IMR-90 (cell line): Measurements from ENCODE around the gene LAMA5. TPM values are rescaled to one million over a fixed set of nuclear protein-coding genes. Genes with fewer than 3 reads are reported as not detected.

ENCODE experiments used
- ATAC-seq: fragments of 200-7000 bp; cut with Tn5 transposase; 2 replicates; pipeline ENCODE4 v1.9.1; 2020; ENCODE audit warnings: low read depth, mild to moderate bottlenecking, moderate library complexity
- BruUV-seq: library from RNA; stranded (reverse); fragments of 400-500 nt; replicated peaks from 2 replicates; lab custom pipeline; 2021; lab: Mats Ljungman, UMichigan
- CTCF ChIA-PET: fragments of 300-600 bp; formaldehyde crosslinking; extraction: SDS; loops from one replicate; lab custom pipeline; 2021; ENCODE audit warnings: antibody characterized with exemption; lab: Yijun Ruan, JAX
- POLR2A ChIA-PET: fragments of 300-600 bp; sonication (Branson Sonifier 250); formaldehyde crosslinking; loops from one replicate; lab custom pipeline; 2022; ENCODE audit warnings: antibody characterized with exemption; ENCODE audit not compliant: unreplicated experiment; lab: Charles Lee
- DNase-seq: peaks from one replicate; pipeline ENCODE4 v3.0.0; 2013
- H2AFZ ChIP-seq: replicated peaks from 2 replicates; pipeline ENCODE3; 2013; ENCODE audit warnings: low read length, mild to moderate bottlenecking; ENCODE audit not compliant: poor library complexity
- H2AK5ac ChIP-seq: 2 replicates; pipeline ENCODE4 v1.6.1; 2013; ENCODE audit warnings: low read depth, low read length, inconsistent platforms
- H2AK9ac ChIP-seq: replicated peaks from 2 replicates; pipeline ENCODE3; 2013; ENCODE audit warnings: mild to moderate bottlenecking, low read depth, low read length, moderate library complexity; ENCODE audit not compliant: poor library complexity
- H2BK120ac ChIP-seq: 2 replicates; pipeline ENCODE4 v1.6.1; 2013; ENCODE audit warnings: low read depth, low read length, inconsistent platforms
- H2BK15ac ChIP-seq: 3 replicates; pipeline ENCODE4 v1.6.1; 2013; ENCODE audit warnings: low read depth, low read length, inconsistent platforms
- H2BK20ac ChIP-seq: 2 replicates; pipeline ENCODE4 v1.6.1; 2013; ENCODE audit warnings: low read depth, mild to moderate bottlenecking, inconsistent platforms, low read length, moderate library complexity
- H2BK5ac ChIP-seq: 2 replicates; pipeline ENCODE4 v1.6.1; 2013; ENCODE audit warnings: mild to moderate bottlenecking, low read depth, low read length, inconsistent platforms; ENCODE audit not compliant: poor library complexity, severe bottlenecking
- H3K14ac ChIP-seq: replicated peaks from 2 replicates; pipeline ENCODE4 v1.6.1; 2013; ENCODE audit warnings: low read depth, low read length, inconsistent platforms
- H3K18ac ChIP-seq: 2 replicates; pipeline ENCODE4 v1.6.1; 2013; ENCODE audit warnings: low read depth, low read length, control low read depth
- H3K23ac ChIP-seq: 2 replicates; pipeline ENCODE4 v1.6.1; 2013; ENCODE audit warnings: low read depth, low read length, inconsistent platforms
- H3K27ac ChIP-seq: 2 replicates; pipeline ENCODE4 v1.5.1; 2013; ENCODE audit warnings: mild to moderate bottlenecking, control low read depth, low read length; ENCODE audit not compliant: insufficient read depth
- H3K27me3 ChIP-seq: 2 replicates; pipeline ENCODE4 v1.6.1; 2013; ENCODE audit warnings: low read length; ENCODE audit not compliant: control insufficient read depth, insufficient read depth
- H3K36me3 ChIP-seq: 2 replicates; pipeline ENCODE4 v1.6.1; 2013; ENCODE audit warnings: low read length, mixed read lengths; ENCODE audit not compliant: control insufficient read depth, insufficient read depth
- H3K4ac ChIP-seq: 2 replicates; pipeline ENCODE4 v1.6.1; 2013; ENCODE audit warnings: low read depth, low read length, inconsistent platforms
- H3K4me1 ChIP-seq: 2 replicates; pipeline ENCODE4 v1.6.1; 2013; ENCODE audit warnings: low read length, mixed read lengths; ENCODE audit not compliant: control insufficient read depth, insufficient read depth
- H3K4me2 ChIP-seq: 2 replicates; pipeline ENCODE4 v1.6.1; 2013; ENCODE audit warnings: low read depth, mild to moderate bottlenecking, control low read depth, low read length, moderate library complexity
- H3K4me3 ChIP-seq: 2 replicates; pipeline ENCODE4 v1.5.1; 2013; ENCODE audit warnings: low read depth, mild to moderate bottlenecking, control low read depth, low read length, moderate library complexity; ENCODE audit not compliant: insufficient read depth
- H3K56ac ChIP-seq: 2 replicates; pipeline ENCODE4 v1.6.1; 2013; ENCODE audit warnings: low read length, inconsistent platforms; ENCODE audit not compliant: insufficient read depth; ENCODE audit errors: extremely low read depth
- H3K79me1 ChIP-seq, 2 experiments: 2 replicates each; pipeline ENCODE4 v1.6.1; 2013; ENCODE audit warnings: low read length in 2 of 2, inconsistent platforms in 1 of 2, low read depth in 1 of 2
- H3K9ac ChIP-seq: 2 replicates; pipeline ENCODE4 v1.6.1; 2013; ENCODE audit warnings: low read depth, low read length, control low read depth
- H3K9me1 ChIP-seq: 2 replicates; pipeline ENCODE4 v1.6.1; 2013; ENCODE audit warnings: low read length, inconsistent platforms; ENCODE audit not compliant: insufficient read depth
- H3K9me3 ChIP-seq: 2 replicates; pipeline ENCODE4 v1.6.1; 2013; ENCODE audit warnings: low read length; ENCODE audit not compliant: control insufficient read depth, insufficient read depth
- H4K20me1 ChIP-seq: 2 replicates; pipeline ENCODE4 v1.6.1; 2013; ENCODE audit warnings: low read length, inconsistent platforms; ENCODE audit not compliant: insufficient read depth
- H4K5ac ChIP-seq: 2 replicates; pipeline ENCODE4 v1.6.1; 2013; ENCODE audit warnings: mild to moderate bottlenecking, low read depth, low read length, control low read depth
- H4K8ac ChIP-seq, 2 experiments: 2 replicates each; pipeline ENCODE4 v1.6.1; 2013; ENCODE audit warnings: low read depth in 2 of 2, low read length in 2 of 2, control low read depth in 1 of 2, inconsistent platforms in 1 of 2
- H4K91ac ChIP-seq: 2 replicates; pipeline ENCODE4 v1.6.1; 2013; ENCODE audit warnings: low read depth, low read length, inconsistent platforms; ENCODE audit not compliant: insufficient read depth
- BHLHE40 ChIP-seq: fragments of 150-350 bp; IDR thresholded peaks from 2 replicates; pipeline ENCODE4 v1.6.1; 2016; ENCODE audit warnings: mild to moderate bottlenecking, low read depth, low read length
- CEBPB ChIP-seq: IDR thresholded peaks from 2 replicates; pipeline ENCODE4 v1.6.1; 2012; ENCODE audit warnings: low read depth, low read length, improper control_type of control experiment
- CHD1 ChIP-seq: IDR thresholded peaks from 2 replicates; pipeline ENCODE4 v1.6.1; 2012; ENCODE audit warnings: low read depth, low read length, improper control_type of control experiment
- MAZ ChIP-seq: IDR thresholded peaks from 2 replicates; pipeline ENCODE4 v1.6.1; 2012; ENCODE audit warnings: low read depth, mild to moderate bottlenecking, low read length, improper control_type of control experiment, moderate library complexity, borderline replicate concordance
- MXI1 ChIP-seq: IDR thresholded peaks from 2 replicates; pipeline ENCODE4 v1.6.1; 2012; ENCODE audit warnings: low read depth, mild to moderate bottlenecking, low read length, moderate library complexity, borderline replicate concordance
- NFE2L2 ChIP-seq: fragments of 150-350 bp; IDR thresholded peaks from 2 replicates; pipeline ENCODE4 v1.6.1; 2016; ENCODE audit warnings: low read depth, mild to moderate bottlenecking, low read length
- RCOR1 ChIP-seq: IDR thresholded peaks from 2 replicates; pipeline ENCODE4 v1.6.1; 2012; ENCODE audit warnings: mild to moderate bottlenecking, low read length, improper control_type of control experiment; ENCODE audit not compliant: insufficient replicate concordance
- RFX5 ChIP-seq: IDR thresholded peaks from 2 replicates; pipeline ENCODE4 v1.8.0; 2012; ENCODE audit warnings: low read depth, mild to moderate bottlenecking, low read length, moderate library complexity
- SMC3 ChIP-seq: fragments of 150-350 bp; IDR thresholded peaks from 2 replicates; pipeline ENCODE4 v1.6.1; 2016; ENCODE audit warnings: low read depth, mild to moderate bottlenecking, antibody characterized with exemption, low read length, moderate library complexity
- WGBS, 2 experiments: methylation state at CpG; one replicate each; pipeline versions ENCODE4 v1.1.5 to v1.1.7; 2013; ENCODE audit warnings: missing lambda C conversion rate in 2 of 2; ENCODE audit not compliant: insufficient read length in 1 of 2; ENCODE audit errors: extremely low coverage in 2 of 2; 5-methylcytosine and 5-hydroxymethylcytosine counted together
- dilution Hi-C: fragments of 300-500 bp; cut with HindIII; formaldehyde crosslinking; loops from one replicate; pipeline ENCODE4 v1.14.3; 2018; ENCODE audit warnings: low sequenced_read_pairs; ENCODE audit not compliant: unreplicated experiment
- in situ Hi-C: fragments of 300-500 bp; cut with MboI; formaldehyde crosslinking; loops from 3 replicates; pipeline ENCODE4 v1.14.3; 2019; ENCODE audit warnings: low sequenced_read_pairs, inconsistent platforms, mixed read lengths
- intact Hi-C: fragments of 100-400 bp; cut with micrococcal nuclease; formaldehyde crosslinking; loops from 2 replicates; pipeline ENCODE4 v1.10.0; 2022
- polyA plus RNA-seq, 3 experiments: library from polyadenylated mRNA; depleted of rRNA; stranded (reverse); fragments of >200 nt; gene quantifications; 2 replicates each; pipeline ENCODE4 v1.2.3, GENCODE V29; 2012; ENCODE audit warnings: low replicate concordance in 1 of 3
- total RNA-seq: library from RNA; depleted of rRNA; stranded (reverse); fragments of >200 nt; gene quantifications from 2 replicates; pipeline ENCODE4 v1.2.3, GENCODE V29; 2012
- TF ChIP-seq, protein P1 (sequence below): fragments of 150-350 bp; IDR thresholded peaks from 2 replicates; pipeline ENCODE4 v1.6.1; 2017; ENCODE audit warnings: mild to moderate bottlenecking, antibody characterized with exemption, low read length, low read depth
- TF ChIP-seq, protein P2 (sequence below): conservative IDR thresholded peaks from 2 replicates; pipeline ENCODE4 v1.5.1; 2012; ENCODE audit warnings: mild to moderate bottlenecking, low read depth, low read length, improper control_type of control experiment
- TF ChIP-seq, protein P3 (sequence below): fragments of 150-350 bp; IDR thresholded peaks from 2 replicates; pipeline ENCODE4 v1.6.1; 2016; ENCODE audit warnings: low read depth, mild to moderate bottlenecking, low read length, moderate library complexity, borderline replicate concordance

LAMA5 gene
- total and polyA plus RNA-seq, 2 of the 4 experiments (the other 2 are of a cell fraction), result 0.90 to 7.3 TPM

DNA sequence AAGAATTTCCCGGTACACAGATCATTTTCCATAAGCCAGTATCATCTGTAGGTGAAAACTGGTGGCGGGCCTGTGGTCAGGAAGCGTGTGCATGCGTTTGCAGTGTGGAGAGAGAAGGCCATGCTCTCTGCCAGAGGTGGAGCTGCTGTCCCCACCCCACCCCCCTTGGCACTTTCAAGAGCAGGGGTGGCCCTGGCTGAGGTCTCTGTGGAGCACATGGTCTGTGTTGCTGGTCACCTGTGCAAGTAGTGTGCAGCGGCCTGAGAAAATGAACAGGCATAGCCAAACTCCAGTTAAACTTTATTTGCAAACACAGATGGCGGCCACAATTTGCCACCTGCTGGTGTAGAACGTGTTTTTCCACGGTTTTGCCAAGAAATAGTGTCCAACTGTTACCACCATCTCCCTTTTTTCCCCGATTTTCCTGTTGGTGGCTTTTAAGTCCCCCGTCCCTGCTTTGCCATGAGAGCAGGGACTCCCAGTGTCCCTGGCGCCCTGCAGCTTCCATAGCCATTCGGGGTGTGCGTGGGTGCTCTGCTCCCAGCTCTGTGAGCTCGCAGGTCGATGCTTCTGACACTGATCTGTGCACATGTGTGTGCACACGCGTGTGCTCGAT, 61.9 kb downstream of the LAMA5 start:
- Histone ChIP-seq H4K20me1 (peaks cover 41% of the 10 kb centered on the region), H3K18ac (no peak overlapping the region), H4K8ac (no peak overlapping the region), H3K23ac (peak overlapping the region; percentile 64; the same call in 1 of the 2 replicates), H4K5ac (no peak overlapping the region), H2AFZ (no peak overlapping the region), H3K36me3 (peaks cover 58% of the 10 kb centered on the region), H3K4me2 (no peak overlapping the region), H3K9me3 (no peaks in the 10 kb centered on the region), H3K9me1 (0 out of 2 replicates have a peak, but pooled peaks cover 6% of the 10 kb centered on the region), H4K91ac (no peak overlapping the region), H3K4me1 (peaks cover 12% of the 10 kb centered on the region), H2AK9ac (no peak overlapping the region), H3K27me3 (no peaks in the 10 kb centered on the region), H2BK15ac (no peak overlapping the region), H3K56ac (no peak overlapping the region), H2BK5ac (no peak overlapping the region), H2BK20ac (no peak overlapping the region), H3K79me1 (peaks cover 0 to 34% of the 10 kb centered on the region in 2 experiments; a peak in 1 of 4 replicates), H2AK5ac (no peak overlapping the region), H3K4me3 (no peak overlapping the region), H3K4ac (no peak overlapping the region), H2BK120ac (no peak overlapping the region), H3K14ac (no peak overlapping the region), H3K9ac (no peak overlapping the region), H3K27ac (no peak overlapping the region)
- BruUV-seq, result TSS peak; percentile 36
- ATAC-seq, result no peak
- POLR2A ChIA-PET, result no interaction called here
- CTCF ChIA-PET, result interaction anchor here (1.0 to 1.2 kb wide), 3 partner anchors 64 to 77 kb away, joined by 3 to 4 read pairs (median 3); no protein-coding TSS in a partner anchor
- TF ChIP-seq CEBPB (no peak), CHD1 (no peak), SMC3 (no peak), MXI1 (no peak), NFE2L2 (no peak), MAZ (no peak), BHLHE40 (no peak), RFX5 (no peak), RCOR1 (no peak)
- TF ChIP-seq, protein P1, sequence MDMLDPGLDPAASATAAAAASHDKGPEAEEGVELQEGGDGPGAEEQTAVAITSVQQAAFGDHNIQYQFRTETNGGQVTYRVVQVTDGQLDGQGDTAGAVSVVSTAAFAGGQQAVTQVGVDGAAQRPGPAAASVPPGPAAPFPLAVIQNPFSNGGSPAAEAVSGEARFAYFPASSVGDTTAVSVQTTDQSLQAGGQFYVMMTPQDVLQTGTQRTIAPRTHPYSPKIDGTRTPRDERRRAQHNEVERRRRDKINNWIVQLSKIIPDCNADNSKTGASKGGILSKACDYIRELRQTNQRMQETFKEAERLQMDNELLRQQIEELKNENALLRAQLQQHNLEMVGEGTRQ, result no peak
- TF ChIP-seq, protein P2, sequence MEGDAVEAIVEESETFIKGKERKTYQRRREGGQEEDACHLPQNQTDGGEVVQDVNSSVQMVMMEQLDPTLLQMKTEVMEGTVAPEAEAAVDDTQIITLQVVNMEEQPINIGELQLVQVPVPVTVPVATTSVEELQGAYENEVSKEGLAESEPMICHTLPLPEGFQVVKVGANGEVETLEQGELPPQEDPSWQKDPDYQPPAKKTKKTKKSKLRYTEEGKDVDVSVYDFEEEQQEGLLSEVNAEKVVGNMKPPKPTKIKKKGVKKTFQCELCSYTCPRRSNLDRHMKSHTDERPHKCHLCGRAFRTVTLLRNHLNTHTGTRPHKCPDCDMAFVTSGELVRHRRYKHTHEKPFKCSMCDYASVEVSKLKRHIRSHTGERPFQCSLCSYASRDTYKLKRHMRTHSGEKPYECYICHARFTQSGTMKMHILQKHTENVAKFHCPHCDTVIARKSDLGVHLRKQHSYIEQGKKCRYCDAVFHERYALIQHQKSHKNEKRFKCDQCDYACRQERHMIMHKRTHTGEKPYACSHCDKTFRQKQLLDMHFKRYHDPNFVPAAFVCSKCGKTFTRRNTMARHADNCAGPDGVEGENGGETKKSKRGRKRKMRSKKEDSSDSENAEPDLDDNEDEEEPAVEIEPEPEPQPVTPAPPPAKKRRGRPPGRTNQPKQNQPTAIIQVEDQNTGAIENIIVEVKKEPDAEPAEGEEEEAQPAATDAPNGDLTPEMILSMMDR, result no peak
- TF ChIP-seq, protein P3, sequence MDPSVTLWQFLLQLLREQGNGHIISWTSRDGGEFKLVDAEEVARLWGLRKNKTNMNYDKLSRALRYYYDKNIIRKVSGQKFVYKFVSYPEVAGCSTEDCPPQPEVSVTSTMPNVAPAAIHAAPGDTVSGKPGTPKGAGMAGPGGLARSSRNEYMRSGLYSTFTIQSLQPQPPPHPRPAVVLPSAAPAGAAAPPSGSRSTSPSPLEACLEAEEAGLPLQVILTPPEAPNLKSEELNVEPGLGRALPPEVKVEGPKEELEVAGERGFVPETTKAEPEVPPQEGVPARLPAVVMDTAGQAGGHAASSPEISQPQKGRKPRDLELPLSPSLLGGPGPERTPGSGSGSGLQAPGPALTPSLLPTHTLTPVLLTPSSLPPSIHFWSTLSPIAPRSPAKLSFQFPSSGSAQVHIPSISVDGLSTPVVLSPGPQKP, result no peak
- dilution Hi-C loops, result no loop called here
- 89% methylated on average over 14 of the region's 18 CpGs; no CpG with 5 or more reads in 1 of the 2 experiments for WGBS, 2 experiments
- intact Hi-C loops, result loop anchor here (10.0 kb wide), 1 partner anchor 190 kb away; no protein-coding TSS in a partner anchor
- in situ Hi-C loops, result loop anchor here (5.0 kb wide), 1 partner anchor 77 kb away; no protein-coding TSS in a partner anchor
- DNase-seq, result no peak
